GM18502 (cell line): ENCODE data around the gene CKMT1B.
"Not testable (repeated sequence)": the region's sequence is repeated elsewhere in the genome, so short reads cannot be mapped to it uniquely, and the experiment has no call there.

Experiments
- ATAC-seq: cut with Tn5 transposase; IDR thresholded peaks from one replicate; pipeline ENCODE4 v1.9.1; 2021; ENCODE audit warnings: mild to moderate bottlenecking; ENCODE audit not compliant: unreplicated experiment, poor library complexity

Gene CKMT1B

GRCh38 chr15:43626937-43627336 lies 33.1 kb downstream of the CKMT1B start:
- ATAC-seq = not testable (repeated sequence)

- peak; percentile 57 for ATAC-seq
Observed at GRCh38 chr15:43638464-43639204, 44.8 kb downstream of the CKMT1B start.
